Prostate gland (tissue), 2 donors: ENCODE data around the gene ABTB2. TPM values are rescaled to one million over a fixed set of nuclear protein-coding genes. Genes with fewer than 3 reads are reported as not detected.

ENCODE experiments used
- DNase-seq: peaks from one replicate; pipeline ENCODE4 v3.0.0-alpha.2; 2019; ENCODE audit warnings: low spot score
- H3K27ac ChIP-seq, 2 donors: fragments of 200-600 bp; sonication (generic); 2 replicates each; pipeline ENCODE4 v1.5.1; 2017 to 2019
- H3K27me3 ChIP-seq: fragments of 200-600 bp; sonication (generic); replicated peaks from 2 replicates; pipeline ENCODE4 v1.5.1; 2019; ENCODE audit not compliant: insufficient read depth
- H3K36me3 ChIP-seq, 2 donors: fragments of 200-600 bp; sonication (generic); 1 replicate in 1 of 2; 2 replicates in 1 of 2; pipeline versions ENCODE4 v1.5.1 to v1.8.1; 2017 to 2019
- H3K4me1 ChIP-seq: fragments of 200-600 bp; sonication (generic); replicated peaks from 2 replicates; pipeline ENCODE4 v1.5.1; 2019
- H3K4me3 ChIP-seq, 2 donors: fragments of 200-600 bp; sonication (generic); 2 replicates each; pipeline ENCODE4 v1.5.1; 2017 to 2019
- H3K9me3 ChIP-seq: fragments of 200-600 bp; sonication (generic); 2 replicates; pipeline ENCODE4 v1.5.1; 2017
- CTCF ChIP-seq, 4 experiments: fragments of 200-600 bp in 2 of 4; fragments of 450-650 bp in 2 of 4; sonication (generic) in 2 of 4; IDR thresholded peaks; 1 replicate in 3 of 4; 2 replicates in 1 of 4; pipeline ENCODE4 v1.5.1; 2016 to 2019; ENCODE audit warnings: antibody characterized with exemption in 4 of 4, mild to moderate bottlenecking in 2 of 4, moderate library complexity in 2 of 4
- POLR2A ChIP-seq: fragments of 450-650 bp; IDR thresholded peaks from one replicate; pipeline ENCODE4 v1.6.1; 2016; ENCODE audit warnings: antibody characterized with exemption, mild to moderate bottlenecking
- POLR2AphosphoS5 ChIP-seq: sonication (generic); formaldehyde crosslinking; IDR thresholded peaks from one replicate; pipeline ENCODE4 v1.6.1; 2017; ENCODE audit warnings: antibody characterized with exemption
- WGBS: methylation state at CpG from one replicate; pipeline ENCODE4 v1.1.5; 2018; 5-methylcytosine and 5-hydroxymethylcytosine counted together
- intact Hi-C: fragments of 100-400 bp; cut with DNase I; formaldehyde crosslinking; loops from one replicate; pipeline ENCODE4 v1.14.2; 2022
- total RNA-seq, 2 donors: library from RNA; depleted of rRNA; stranded (reverse); fragments of >200 nt; gene quantifications; one replicate each; pipeline ENCODE4 v1.1.0, GENCODE V29; 2016

Gene ABTB2
- total RNA-seq, 2 donors from 2014 or later: 3.0 to 13.7 TPM

GRCh38 chr11:34280945-34281872 lies 76.6 kb downstream of the ABTB2 start:
- intact Hi-C loops: no loop called here
- H3K4me1 ChIP-seq: no peaks in the 10 kb centered on the region
- H3K27me3 ChIP-seq: no peaks in the 10 kb centered on the region
- 91% methylated on average over 8 of the region's 8 CpGs for WGBS
- no peak for DNase-seq
- H3K27ac ChIP-seq: no peak overlapping the region
- no peaks in the 10 kb centered on the region for H3K36me3 ChIP-seq
- H3K9me3 ChIP-seq: no peaks in the 10 kb centered on the region
- TF ChIP-seq POLR2AphosphoS5: no peak
- TF ChIP-seq CTCF (IDR thresholded peaks at IDR 0.05): no peak
- TF ChIP-seq POLR2A: no peak
- no peak overlapping the region for H3K4me3 ChIP-seq

DNA sequence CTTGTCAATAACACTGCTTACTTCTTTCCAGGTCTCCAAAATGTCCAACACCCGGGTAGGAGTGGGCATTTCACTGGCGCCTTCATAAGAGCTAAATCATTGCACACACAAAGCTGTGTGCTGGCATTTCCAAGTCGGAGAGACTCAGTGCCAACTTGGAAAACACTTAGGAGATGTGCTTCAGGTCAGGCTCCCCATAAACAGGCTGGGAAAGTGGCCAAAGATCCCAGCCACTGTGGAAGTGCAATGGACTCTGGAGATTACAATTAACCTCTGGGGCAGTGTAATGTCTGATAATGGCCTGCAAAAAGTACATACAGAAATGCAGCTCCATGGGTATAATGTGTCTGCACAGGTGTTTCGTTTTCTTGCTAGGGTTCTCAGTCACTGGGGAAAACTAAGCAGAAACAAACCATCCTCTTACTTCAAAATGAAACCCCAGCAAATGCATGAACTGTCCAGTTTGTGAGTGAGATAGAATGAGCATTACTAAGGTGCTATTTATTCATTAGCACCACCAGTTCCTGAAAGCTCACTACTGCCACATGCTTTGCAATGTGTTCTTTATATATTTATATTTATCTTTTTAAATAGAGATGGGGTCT lies 79.0 kb downstream of the ABTB2 start:
- WGBS: 40% methylated on average over 4 of the region's 4 CpGs
- no peaks in the 10 kb centered on the region for H3K27me3 ChIP-seq
- DNase-seq: no peak
- no peak overlapping the region for H3K27ac ChIP-seq
- no peak overlapping the region for H3K4me3 ChIP-seq
- H3K9me3 ChIP-seq: no peaks in the 10 kb centered on the region
- no peak for TF ChIP-seq POLR2AphosphoS5
- no peak for TF ChIP-seq POLR2A
- no peak for TF ChIP-seq CTCF (IDR thresholded peaks at IDR 0.05)
- intact Hi-C loops: no loop called here
- H3K4me1 ChIP-seq: peaks cover 3% of the 10 kb centered on the region
- no peaks in the 10 kb centered on the region for H3K36me3 ChIP-seq

GRCh38 chr11:34278175-34278574 lies 79.6 kb downstream of the ABTB2 start:
- H3K4me1 ChIP-seq: peaks cover 3% of the 10 kb centered on the region
- intact Hi-C loops: no loop called here

DNA sequence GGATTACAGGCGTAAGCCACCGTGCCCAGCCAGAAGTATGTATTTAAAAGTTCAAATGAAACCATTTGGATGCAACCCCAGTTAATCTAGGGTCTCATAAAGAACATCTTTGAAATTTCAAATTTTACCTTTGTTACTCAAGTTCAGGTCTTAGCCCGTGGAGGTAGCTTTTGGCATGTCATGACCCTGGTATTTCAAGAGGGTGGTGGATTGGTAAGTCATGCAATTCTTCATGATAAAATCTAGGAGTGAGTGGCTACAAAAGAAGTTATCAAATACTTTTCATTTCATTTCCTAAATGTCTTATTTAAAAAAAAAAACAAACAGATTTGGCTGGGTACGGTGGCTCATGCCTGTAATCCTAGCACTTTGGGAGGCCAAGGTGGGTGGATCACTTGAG lies 80.6 kb downstream of the ABTB2 start:
- intact Hi-C loops: no loop called here
- Histone ChIP-seq H3K9me3 (no peaks in the 10 kb centered on the region), H3K27me3 (no peaks in the 10 kb centered on the region), H3K4me3 (no peak overlapping the region), H3K4me1 (peaks cover 3% of the 10 kb centered on the region), H3K36me3 (no peaks in the 10 kb centered on the region), H3K27ac (no peak overlapping the region)
- DNase-seq: no peak
- 89% methylated on average over 4 of the region's 4 CpGs for WGBS
- TF ChIP-seq CTCF (IDR thresholded peaks at IDR 0.05): no peak
- no peak for TF ChIP-seq POLR2AphosphoS5
- TF ChIP-seq POLR2A: no peak

More at GRCh38 chr11:34278175-34278574, 79.6 kb downstream of the ABTB2 start:
- H3K36me3 ChIP-seq: no peaks in the 10 kb centered on the region
- no peaks in the 10 kb centered on the region for H3K27me3 ChIP-seq
- DNase-seq: no peak
- no peaks in the 10 kb centered on the region for H3K9me3 ChIP-seq
- H3K27ac ChIP-seq: no peak overlapping the region
- H3K4me3 ChIP-seq: no peak overlapping the region
- no peak for TF ChIP-seq POLR2A

- 95% methylated on average over 6 of the region's 6 CpGs for WGBS
- H3K4me3 ChIP-seq: no peak overlapping the region
- H3K4me1 ChIP-seq: peaks cover 3% of the 10 kb centered on the region
- intact Hi-C loops: no loop called here
- no peak for DNase-seq
- H3K9me3 ChIP-seq: no peaks in the 10 kb centered on the region
- no peak for TF ChIP-seq CTCF (IDR thresholded peaks at IDR 0.05)
- no peak for TF ChIP-seq POLR2AphosphoS5
- no peak for TF ChIP-seq POLR2A
- H3K36me3 ChIP-seq: no peaks in the 10 kb centered on the region
- no peak overlapping the region for H3K27ac ChIP-seq
- H3K27me3 ChIP-seq: no peaks in the 10 kb centered on the region
Measured at GRCh38 chr11:34276352-34276864, 81.4 kb downstream of the ABTB2 start.
